Heart right ventricle (tissue), 16 donors: ENCODE data around the gene CT47B1. TPM values are rescaled to one million over a fixed set of nuclear protein-coding genes. Genes with fewer than 3 reads are reported as not detected.

Experiments
- ATAC-seq, 8 donors: fragments of 200-7000 bp; cut with Tn5 transposase; one replicate each; pipeline ENCODE4 v1.9.1; 2020; ENCODE audit warnings: mild to moderate bottlenecking in 8 of 8, moderate library complexity in 8 of 8, moderate number of reproducible peaks in 1 of 8
- DNase-seq, 2 donors: peaks; one replicate each; pipeline ENCODE4 v3.0.0-alpha.2; 2020
- H3K27ac ChIP-seq, 10 donors: fragments of 200-600 bp; sonication (generic) in 2 of 10; one replicate each; pipeline versions ENCODE4 v1.5.0 to v1.8.0; 2020 to 2022; ENCODE audit warnings: mild to moderate bottlenecking in 3 of 10
- H3K27me3 ChIP-seq, 7 donors: fragments of 200-600 bp; one replicate each; pipeline ENCODE4 v1.8.0; 2021 to 2022; ENCODE audit warnings: mild to moderate bottlenecking in 2 of 7
- H3K36me3 ChIP-seq, 9 donors: fragments of 200-600 bp; sonication (generic) in 1 of 9; one replicate each; pipeline versions ENCODE4 v1.5.0 to v1.8.0; 2020 to 2022; ENCODE audit warnings: mild to moderate bottlenecking in 2 of 9
- H3K4me1 ChIP-seq, 9 donors: fragments of 200-600 bp; sonication (generic) in 1 of 9; one replicate each; pipeline versions ENCODE4 v1.5.0 to v1.8.0; 2020 to 2022; ENCODE audit warnings: mild to moderate bottlenecking in 4 of 9
- H3K4me3 ChIP-seq, 10 donors: fragments of 200-600 bp; sonication (generic) in 2 of 10; one replicate each; pipeline versions ENCODE4 v1.5.0 to v1.8.0; 2020 to 2022; ENCODE audit warnings: mild to moderate bottlenecking in 7 of 10, moderate library complexity in 2 of 10
- H3K9me3 ChIP-seq, 11 donors: fragments of 200-600 bp in 10 of 11; sonication (generic) in 2 of 11; one replicate each; pipeline versions ENCODE4 v1.5.0 to v1.8.0; 2013 to 2022; ENCODE audit warnings: mild to moderate bottlenecking in 2 of 11, control low read depth in 1 of 11, moderate library complexity in 1 of 11
- WGBS, 2 donors: extraction: QIAGEN DNeasy Blood & Tissue Kit; methylation state at CpG; one replicate each; pipeline ENCODE4 v1.1.7; 2013; ENCODE audit warnings: inconsistent platforms in 1 of 2; 5-methylcytosine and 5-hydroxymethylcytosine counted together
- intact Hi-C, 10 donors: fragments of 100-400 bp; cut with DNase I; formaldehyde crosslinking; loops; one replicate each; pipeline versions ENCODE4 v1.11.1 to v1.14.2; 2022
- polyA plus RNA-seq, 2 donors: library from polyadenylated mRNA; stranded (reverse); fragments of 200-250 nt; gene quantifications; one replicate each; pipeline ENCODE4 v1.2.3, GENCODE V29; 2013
- total RNA-seq, 10 donors: library from RNA; stranded (reverse); fragmentation: NEBNext Ultra II Directional in 3 of 10; extraction: Animal tissue kit (Norgen Biotek cat#: 25700) in 3 of 10; gene quantifications; one replicate each; pipeline versions ENCODE4 v1.2.1 to v1.2.4, GENCODE V29; 2021 to 2023
- TF ChIP-seq, protein P1 (sequence below), 9 donors: fragments of 200-600 bp; sonication (generic) in 2 of 9; IDR thresholded peaks; one replicate each; pipeline versions ENCODE4 v1.5.0 to v1.8.0; 2021 to 2022; ENCODE audit warnings: antibody characterized with exemption in 9 of 9, mild to moderate bottlenecking in 5 of 9, moderate library complexity in 1 of 9
- donor health status: Arrhythmogenic right ventricular cardiomyopathy.
- donor health status: ischemic (EF 13 %, LVEDD 7.1; RV severe dilation, severe dysfunction).
- donor health status: healthy with polysubstance abuse.
- donor health status: DM: no; HTN: yes; CAD: no.
- donor health status: DM: no; HTN: no; CAD: no.
- donor health status: ischemic (EF 25% LVEDD 6.9; RV normal size, moderate dysfunction).
- donor health status: ischemic (EF 25% LVEDD 5.7; RV mildly dilated, moderate dysfunction).
- donor health status: healthy.
- donor health status: DM: yes; HTN: yes; CAD: no.
- donor health status: Ischemic cardiomyopathy.
- donor health status: ischemic (EF 35%, LVEDD 5.7; RV mildly dilated, moderate dysfunction).
- donor health status: nonischemic (EF 11% LVEDD 7.7; RV severe dilation, severe dysfunction).
- donor health status: DM: yes; HTN: yes; CAD: no.
- donor health status: PGD.
- donor health status: ischemic (EF 29% LVEDD 5.4; RV normal size, mild dysfunction).
- donor health status: nonischemic (EF 23%, LVEDD 6.1; RV moderate dilation, normal function).

Gene CT47B1
- total and polyA plus RNA-seq, 12 donors: not detected

DNA sequence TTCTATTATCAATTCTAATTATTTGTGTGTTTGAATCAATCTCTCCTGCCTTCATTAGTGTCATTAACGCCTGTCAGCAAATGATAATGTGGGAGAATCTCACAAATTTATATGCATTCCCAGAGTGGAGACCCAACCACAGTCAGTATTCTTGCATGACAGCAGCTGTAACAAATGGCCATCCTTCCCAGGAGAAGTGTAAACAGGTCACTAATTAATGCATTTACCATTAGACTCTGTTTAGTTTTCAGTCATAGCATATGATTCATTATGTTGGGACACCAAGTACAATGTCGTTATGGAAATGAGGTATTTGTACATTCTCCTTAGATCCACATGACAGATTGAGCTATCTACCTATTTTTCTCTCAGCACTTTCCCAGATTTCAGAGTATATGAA, 50.5 kb downstream of the CT47B1 start:
- intact Hi-C loops: no loop called here
- Histone ChIP-seq H3K4me1 (no peaks in the 10 kb centered on the region), H3K27me3 (no peaks in the 10 kb centered on the region), H3K9me3 (peaks cover 0 to 6% (median 0%) of the 10 kb centered on the region in 11 donors), H3K27ac (no peak overlapping the region), H3K36me3 (no peaks in the 10 kb centered on the region), H3K4me3 (no peak overlapping the region)
- no peak for DNase-seq
- TF ChIP-seq, protein P1, sequence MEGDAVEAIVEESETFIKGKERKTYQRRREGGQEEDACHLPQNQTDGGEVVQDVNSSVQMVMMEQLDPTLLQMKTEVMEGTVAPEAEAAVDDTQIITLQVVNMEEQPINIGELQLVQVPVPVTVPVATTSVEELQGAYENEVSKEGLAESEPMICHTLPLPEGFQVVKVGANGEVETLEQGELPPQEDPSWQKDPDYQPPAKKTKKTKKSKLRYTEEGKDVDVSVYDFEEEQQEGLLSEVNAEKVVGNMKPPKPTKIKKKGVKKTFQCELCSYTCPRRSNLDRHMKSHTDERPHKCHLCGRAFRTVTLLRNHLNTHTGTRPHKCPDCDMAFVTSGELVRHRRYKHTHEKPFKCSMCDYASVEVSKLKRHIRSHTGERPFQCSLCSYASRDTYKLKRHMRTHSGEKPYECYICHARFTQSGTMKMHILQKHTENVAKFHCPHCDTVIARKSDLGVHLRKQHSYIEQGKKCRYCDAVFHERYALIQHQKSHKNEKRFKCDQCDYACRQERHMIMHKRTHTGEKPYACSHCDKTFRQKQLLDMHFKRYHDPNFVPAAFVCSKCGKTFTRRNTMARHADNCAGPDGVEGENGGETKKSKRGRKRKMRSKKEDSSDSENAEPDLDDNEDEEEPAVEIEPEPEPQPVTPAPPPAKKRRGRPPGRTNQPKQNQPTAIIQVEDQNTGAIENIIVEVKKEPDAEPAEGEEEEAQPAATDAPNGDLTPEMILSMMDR (IDR thresholded peaks at IDR 0.05): no peak
- ATAC-seq: no peak
- 56 to 58% methylated on average over 2 of the region's 2 CpGs for WGBS, 2 donors

DNA sequence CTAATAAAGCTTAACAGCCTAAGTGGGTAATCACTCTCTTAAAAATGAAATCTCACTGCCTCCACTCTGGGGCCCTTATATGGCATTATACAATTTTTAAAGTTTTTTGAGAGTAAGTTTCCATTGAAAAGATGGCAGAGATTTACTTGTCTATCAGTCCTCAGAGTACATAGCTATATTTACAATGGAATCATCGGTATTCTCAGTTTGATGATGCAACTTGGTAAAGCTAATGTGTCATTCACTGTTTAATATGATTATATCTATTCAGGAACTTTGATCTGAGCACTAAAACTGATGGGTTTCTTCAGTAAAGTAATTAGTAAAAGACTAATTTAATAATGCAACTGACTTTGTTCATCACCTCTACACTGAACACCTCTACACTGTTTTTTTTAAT, 51.6 kb downstream of the CT47B1 start:
- Histone ChIP-seq H3K9me3 (peaks cover 0 to 6% (median 0%) of the 10 kb centered on the region in 11 donors), H3K27me3 (no peaks in the 10 kb centered on the region), H3K4me3 (no peak overlapping the region), H3K36me3 (no peaks in the 10 kb centered on the region), H3K4me1 (no peaks in the 10 kb centered on the region), H3K27ac (no peak overlapping the region)
- ATAC-seq: no peak
- 77 to 90% methylated on average over 1 of the region's 1 CpG for WGBS, 2 donors
- intact Hi-C loops: no loop called here
- DNase-seq: no peak
- TF ChIP-seq, protein P1 (IDR thresholded peaks at IDR 0.05): no peak

- Histone ChIP-seq H3K36me3 (no peaks in the 10 kb centered on the region), H3K27me3 (no peaks in the 10 kb centered on the region), H3K27ac (no peak overlapping the region), H3K4me3 (no peak overlapping the region), H3K9me3 (peaks cover 0 to 6% (median 0%) of the 10 kb centered on the region in 11 donors), H3K4me1 (no peaks in the 10 kb centered on the region)
- TF ChIP-seq, protein P1 (IDR thresholded peaks at IDR 0.05): no peak
- DNase-seq: no peak
- no peak for ATAC-seq
- intact Hi-C loops: no loop called here
Measured at GRCh38 chrX:120823556-120823955, 52.1 kb downstream of the CT47B1 start.

Other genes starting within 250 kb of the CT47B1 start
- gene C1GALT1C1, start 245.8 kb downstream of the CT47B1 start, total RNA-seq: 10 to 100 TPM; 13.6 to 22.7 (median 17.2) TPM
- 10 to 100 TPM; 10.8 to 22.4 TPM for gene C1GALT1C1, start 245.8 kb downstream of the CT47B1 start, polyA plus RNA-seq
- not detected for gene CT47A11, start 61.3 kb upstream of the CT47B1 start, total RNA-seq
- not detected for gene CT47A11, start 61.3 kb upstream of the CT47B1 start, polyA plus RNA-seq
- gene CT47A10, start 66.2 kb upstream of the CT47B1 start, total RNA-seq: not detected
- not detected for gene CT47A10, start 66.2 kb upstream of the CT47B1 start, polyA plus RNA-seq
- not detected for gene CT47A9, start 71.0 kb upstream of the CT47B1 start, total RNA-seq
- not detected for gene CT47A9, start 71.0 kb upstream of the CT47B1 start, polyA plus RNA-seq
- gene CT47A8, start 75.9 kb upstream of the CT47B1 start, total RNA-seq: not detected
- gene CT47A8, start 75.9 kb upstream of the CT47B1 start, polyA plus RNA-seq: not detected
- gene CT47A7, start 80.7 kb upstream of the CT47B1 start, total RNA-seq: not detected
- not detected for gene CT47A7, start 80.7 kb upstream of the CT47B1 start, polyA plus RNA-seq
- not detected for gene CT47A6, start 85.6 kb upstream of the CT47B1 start, total RNA-seq
- gene CT47A6, start 85.6 kb upstream of the CT47B1 start, polyA plus RNA-seq: not detected
- not detected for gene CT47A5, start 90.5 kb upstream of the CT47B1 start, total RNA-seq
- not detected for gene CT47A5, start 90.5 kb upstream of the CT47B1 start, polyA plus RNA-seq
- not detected for gene CT47A4, start 95.3 kb upstream of the CT47B1 start, total RNA-seq
- gene CT47A4, start 95.3 kb upstream of the CT47B1 start, polyA plus RNA-seq: not detected
- not detected for gene CT47A3, start 100.2 kb upstream of the CT47B1 start, total RNA-seq
- gene CT47A3, start 100.2 kb upstream of the CT47B1 start, polyA plus RNA-seq: not detected
- not detected for gene CT47A2, start 105.1 kb upstream of the CT47B1 start, total RNA-seq
- gene CT47A2, start 105.1 kb upstream of the CT47B1 start, polyA plus RNA-seq: not detected
- gene CT47A1, start 109.9 kb upstream of the CT47B1 start, total RNA-seq: not detected
- gene CT47A1, start 109.9 kb upstream of the CT47B1 start, polyA plus RNA-seq: not detected
- 1 to 10 TPM in 5 of 10 donors, under 1 TPM in 5; 0.72 to 1.7 (median 0.97) TPM for gene GLUD2, start 171.7 kb upstream of the CT47B1 start, total RNA-seq
- gene GLUD2, start 171.7 kb upstream of the CT47B1 start, polyA plus RNA-seq: under 1 TPM; 0.62 to 0.73 TPM